Loucy (cell line): ENCODE measurements around the gene TNFSF13.

Experiments
- H2AFZ ChIP-seq: fragments of 200-600 bp; sonication (generic); 2 replicates; pipeline ENCODE4 v1.6.0; 2016; ENCODE audit warnings: antibody characterized with exemption, mild to moderate bottlenecking, low read length, moderate library complexity
- H3F3A ChIP-seq: fragments of 200-600 bp; 2 replicates; pipeline ENCODE4 v1.6.0; 2016; ENCODE audit warnings: antibody characterized with exemption, low read depth, mild to moderate bottlenecking
- H3K27me3 ChIP-seq: fragments of 200-600 bp; sonication (generic); 2 replicates; pipeline ENCODE4 v1.6.1; 2014; ENCODE audit warnings: low read length, mild to moderate bottlenecking; ENCODE audit not compliant: insufficient read depth, poor library complexity, severe bottlenecking
- H3K36me3 ChIP-seq: fragments of 200-600 bp; sonication (generic); 2 replicates; pipeline ENCODE4 v1.6.1; 2016; ENCODE audit warnings: low read length; ENCODE audit not compliant: insufficient read depth
- H3K4me1 ChIP-seq: fragments of 200-600 bp; sonication (generic); 2 replicates; pipeline ENCODE4 v1.5.1; 2014; ENCODE audit warnings: low read length, mild to moderate bottlenecking; ENCODE audit not compliant: insufficient read depth, poor library complexity, severe bottlenecking
- H3K4me2 ChIP-seq: fragments of 200-600 bp; sonication (generic); 2 replicates; pipeline ENCODE4 v1.6.0; 2014; ENCODE audit warnings: antibody characterized with exemption, low read length, low read depth, mild to moderate bottlenecking; ENCODE audit not compliant: poor library complexity, severe bottlenecking
- H3K4me3 ChIP-seq: fragments of 200-600 bp; sonication (generic); 2 replicates; pipeline ENCODE4 v1.5.1; 2014; ENCODE audit warnings: low read length, mild to moderate bottlenecking, mixed read lengths; ENCODE audit not compliant: poor library complexity, severe bottlenecking
- H3K79me2 ChIP-seq: fragments of 200-600 bp; sonication (generic); 2 replicates; pipeline ENCODE4 v1.6.1; 2014; ENCODE audit warnings: low read length; ENCODE audit not compliant: insufficient read depth
- H3K9ac ChIP-seq: fragments of 200-600 bp; sonication (generic); 2 replicates; pipeline ENCODE4 v1.6.0; 2014; ENCODE audit warnings: mild to moderate bottlenecking, low read depth, low read length, moderate library complexity; ENCODE audit not compliant: poor library complexity, severe bottlenecking
- H3K9me2 ChIP-seq: fragments of 200-600 bp; sonication (generic); replicated peaks from 2 replicates; pipeline ENCODE4 v1.6.1; 2016; ENCODE audit warnings: low read depth, low read length, mixed read lengths
- H3K9me3 ChIP-seq: fragments of 200-600 bp; sonication (generic); 2 replicates; pipeline ENCODE4 v1.6.1; 2014; ENCODE audit warnings: mild to moderate bottlenecking, antibody characterized with exemption, low read length, low read depth; ENCODE audit not compliant: insufficient read depth
- H4K20me1 ChIP-seq: fragments of 200-600 bp; sonication (generic); 2 replicates; pipeline ENCODE4 v1.6.0; 2014; ENCODE audit warnings: antibody characterized with exemption, low read length, mild to moderate bottlenecking; ENCODE audit not compliant: insufficient read depth, poor library complexity, severe bottlenecking
- CTCF ChIP-seq: fragments of 200-600 bp; sonication (generic); conservative IDR thresholded peaks from 2 replicates; pipeline ENCODE4 v1.5.1; 2014; ENCODE audit warnings: mild to moderate bottlenecking, antibody characterized with exemption, low read length
- EZH2phosphoT487 ChIP-seq: fragments of 200-600 bp; IDR thresholded peaks from 2 replicates; pipeline ENCODE4 v1.6.1; 2018; ENCODE audit warnings: antibody characterized with exemption, mild to moderate bottlenecking, moderate library complexity, borderline replicate concordance

TNFSF13 gene

DNA sequence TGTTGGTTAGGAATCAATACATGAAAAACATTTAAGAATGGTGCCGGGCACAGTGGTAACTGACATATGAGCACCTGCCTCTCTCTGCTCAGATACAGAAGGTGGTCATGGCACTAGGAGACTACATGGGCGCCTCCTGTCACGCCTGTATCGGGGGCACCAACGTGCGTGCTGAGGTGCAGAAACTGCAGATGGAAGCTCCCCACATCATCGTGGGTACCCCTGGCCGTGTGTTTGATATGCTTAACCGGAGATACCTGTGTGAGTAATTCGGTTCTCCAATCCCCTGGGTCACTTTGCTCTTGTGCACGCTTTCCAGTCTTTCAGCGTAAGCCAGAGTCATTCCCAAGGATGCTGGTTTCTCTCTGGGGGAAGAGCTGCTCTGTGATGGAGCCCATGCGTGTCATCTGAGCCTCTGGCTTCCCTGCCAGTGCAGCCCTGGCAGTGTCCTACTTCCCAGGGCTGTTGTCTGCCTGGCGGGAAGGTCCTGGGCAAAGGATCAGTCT is 17.9 kb downstream of the TNFSF13 start:
- TF ChIP-seq EZH2phosphoT487 (no peak), CTCF (no peak)
- Histone ChIP-seq H3K9me2 (no peaks in the 10 kb centered on the region), H3K4me1 (peaks cover 36% of the 10 kb centered on the region), H3K4me2 (peak overlapping the region; percentile 75), H3K9ac (no peak overlapping the region), H3K36me3 (peaks cover 73% of the 10 kb centered on the region), H3K79me2 (peaks cover 75% of the 10 kb centered on the region), H3K9me3 (no peaks in the 10 kb centered on the region), H3K27me3 (peaks cover 7% of the 10 kb centered on the region), H3F3A (peaks cover 27% of the 10 kb centered on the region), H2AFZ (no peak overlapping the region), H4K20me1 (peaks cover 67% of the 10 kb centered on the region), H3K4me3 (peak overlapping the region; percentile 98)

DNA sequence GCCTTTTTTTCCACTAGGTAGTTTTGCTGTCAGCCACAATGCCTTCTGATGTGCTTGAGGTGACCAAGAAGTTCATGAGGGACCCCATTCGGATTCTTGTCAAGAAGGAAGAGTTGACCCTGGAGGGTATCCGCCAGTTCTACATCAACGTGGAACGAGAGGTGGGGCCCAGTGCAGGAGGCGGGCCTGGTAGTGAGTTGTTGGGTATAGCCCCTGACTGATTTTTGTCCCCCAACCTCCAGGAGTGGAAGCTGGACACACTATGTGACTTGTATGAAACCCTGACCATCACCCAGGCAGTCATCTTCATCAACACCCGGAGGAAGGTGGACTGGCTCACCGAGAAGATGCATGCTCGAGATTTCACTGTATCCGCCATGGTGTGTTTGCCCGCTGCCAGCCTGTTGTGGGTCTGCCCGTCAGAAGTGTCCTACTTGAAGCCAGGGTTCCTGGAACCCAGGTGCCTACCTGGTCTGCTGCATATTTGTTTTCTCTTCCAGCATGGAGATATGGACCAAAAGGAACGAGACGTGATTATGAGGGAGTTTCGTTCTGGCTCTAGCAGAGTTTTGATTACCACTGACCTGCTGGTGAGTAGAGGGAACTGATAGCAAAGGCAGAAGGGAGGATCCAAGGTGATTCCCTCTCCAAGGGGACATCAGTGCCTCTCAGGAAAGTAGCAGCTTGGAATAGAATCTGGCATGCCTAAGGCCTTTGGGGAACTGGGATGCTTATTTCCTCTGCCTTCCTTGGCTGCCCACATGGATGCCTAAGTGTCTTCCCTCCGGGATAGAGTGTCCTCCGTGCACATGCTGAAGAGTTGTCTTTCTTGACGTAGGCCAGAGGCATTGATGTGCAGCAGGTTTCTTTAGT is 19.0 kb downstream of the TNFSF13 start:
- H3K9ac ChIP-seq = no peak overlapping the region
- H2AFZ ChIP-seq = no peak overlapping the region
- H3K4me3 ChIP-seq = no peak overlapping the region
- peaks cover 27% of the 10 kb centered on the region for H3F3A ChIP-seq
- no peaks in the 10 kb centered on the region for H3K9me3 ChIP-seq
- H3K27me3 ChIP-seq = peaks cover 7% of the 10 kb centered on the region
- H4K20me1 ChIP-seq = peaks cover 67% of the 10 kb centered on the region
- TF ChIP-seq CTCF (no peak), EZH2phosphoT487 (no peak)
- H3K4me2 ChIP-seq = peak overlapping the region; percentile 75
- H3K9me2 ChIP-seq = no peaks in the 10 kb centered on the region
- H3K79me2 ChIP-seq = peaks cover 77% of the 10 kb centered on the region
- peaks cover 73% of the 10 kb centered on the region for H3K36me3 ChIP-seq
- H3K4me1 ChIP-seq = peaks cover 39% of the 10 kb centered on the region

DNA sequence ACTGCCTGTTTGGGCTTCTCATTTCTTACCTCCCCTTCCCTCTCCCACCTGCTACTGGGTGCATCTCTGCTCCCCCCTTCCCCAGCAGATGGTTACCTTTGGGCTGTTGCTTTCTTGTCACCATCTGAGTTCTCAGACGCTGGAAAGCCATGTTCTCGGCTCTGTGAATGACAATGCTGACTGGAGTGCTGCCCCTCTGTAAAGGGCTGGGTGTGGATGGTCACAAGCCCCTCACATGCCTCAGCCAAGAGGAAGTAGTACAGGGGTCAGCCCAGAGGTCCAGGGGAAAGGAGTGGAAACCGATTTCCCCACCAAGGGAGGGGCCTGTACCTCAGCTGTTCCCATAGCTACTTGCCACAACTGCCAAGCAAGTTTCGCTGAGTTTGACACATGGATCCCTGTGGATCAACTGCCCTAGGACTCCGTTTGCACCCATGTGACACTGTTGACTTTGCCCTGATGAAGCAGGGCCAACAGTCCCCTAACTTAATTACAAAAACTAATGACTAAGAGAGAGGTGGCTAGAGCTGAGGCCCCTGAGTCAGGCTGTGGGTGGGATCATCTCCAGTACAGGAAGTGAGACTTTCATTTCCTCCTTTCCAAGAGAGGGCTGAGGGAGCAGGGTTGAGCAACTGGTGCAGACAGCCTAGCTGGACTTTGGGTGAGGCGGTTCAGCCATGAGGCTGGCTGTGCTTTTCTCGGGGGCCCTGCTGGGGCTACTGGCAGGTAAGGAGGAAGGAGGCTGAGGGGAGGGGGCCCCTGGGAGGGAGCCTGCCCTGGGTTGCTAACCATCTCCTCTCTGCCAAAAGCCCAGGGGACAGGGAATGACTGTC is 20.7 kb downstream of the TNFSF13 start, which contains the start of gene CD68:
CD68 (plus strand) TSS at position 638 of the 833 bp plus-strand sequence; CDS start at position 678, 40 bp downstream.
- no peaks in the 10 kb centered on the region for H3K27me3 ChIP-seq
- peaks cover 27% of the 10 kb centered on the region for H3F3A ChIP-seq
- no peak within 1 kb of the TSS for H2AFZ ChIP-seq
- H3K9me2 ChIP-seq = no peaks in the 10 kb centered on the region
- H3K36me3 ChIP-seq = peaks cover 68% of the 10 kb centered on the region
- peak within 1 kb of the TSS; percentile 39 for H3K4me2 ChIP-seq
- peaks cover 72% of the 10 kb centered on the region for H3K79me2 ChIP-seq
- H3K9me3 ChIP-seq = no peaks in the 10 kb centered on the region
- peaks cover 46% of the 10 kb centered on the region for H3K4me1 ChIP-seq
- peak within 1 kb of the TSS; percentile 29 for H3K9ac ChIP-seq
- H4K20me1 ChIP-seq = peaks cover 53% of the 10 kb centered on the region
- peak within 1 kb of the TSS; percentile 2 for H3K4me3 ChIP-seq
- no peak for TF ChIP-seq EZH2phosphoT487
- no peak for TF ChIP-seq CTCF
